ENCODE results near the gene CAP1.

DNA sequence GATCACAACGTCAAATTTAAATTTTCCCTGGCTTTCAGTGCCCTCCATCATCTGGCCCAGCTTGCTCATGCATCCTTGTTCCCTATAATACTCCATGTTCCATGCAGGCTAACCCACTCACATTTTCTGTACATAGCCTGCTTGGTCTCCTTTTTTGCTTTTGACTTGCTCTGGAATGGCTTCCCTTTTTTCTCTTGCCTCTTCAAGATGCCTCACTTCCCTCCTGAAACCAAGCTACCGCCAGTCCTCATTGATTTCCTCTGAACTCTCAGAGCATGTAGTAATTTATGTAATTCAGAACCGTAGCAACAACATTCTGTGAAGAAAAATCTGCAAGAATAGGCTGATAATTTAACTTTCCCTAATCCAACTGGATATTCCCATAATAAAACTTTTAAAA, 10.3 kb downstream of the CAP1 start:
- TF ChIP-seq, protein P1, sequence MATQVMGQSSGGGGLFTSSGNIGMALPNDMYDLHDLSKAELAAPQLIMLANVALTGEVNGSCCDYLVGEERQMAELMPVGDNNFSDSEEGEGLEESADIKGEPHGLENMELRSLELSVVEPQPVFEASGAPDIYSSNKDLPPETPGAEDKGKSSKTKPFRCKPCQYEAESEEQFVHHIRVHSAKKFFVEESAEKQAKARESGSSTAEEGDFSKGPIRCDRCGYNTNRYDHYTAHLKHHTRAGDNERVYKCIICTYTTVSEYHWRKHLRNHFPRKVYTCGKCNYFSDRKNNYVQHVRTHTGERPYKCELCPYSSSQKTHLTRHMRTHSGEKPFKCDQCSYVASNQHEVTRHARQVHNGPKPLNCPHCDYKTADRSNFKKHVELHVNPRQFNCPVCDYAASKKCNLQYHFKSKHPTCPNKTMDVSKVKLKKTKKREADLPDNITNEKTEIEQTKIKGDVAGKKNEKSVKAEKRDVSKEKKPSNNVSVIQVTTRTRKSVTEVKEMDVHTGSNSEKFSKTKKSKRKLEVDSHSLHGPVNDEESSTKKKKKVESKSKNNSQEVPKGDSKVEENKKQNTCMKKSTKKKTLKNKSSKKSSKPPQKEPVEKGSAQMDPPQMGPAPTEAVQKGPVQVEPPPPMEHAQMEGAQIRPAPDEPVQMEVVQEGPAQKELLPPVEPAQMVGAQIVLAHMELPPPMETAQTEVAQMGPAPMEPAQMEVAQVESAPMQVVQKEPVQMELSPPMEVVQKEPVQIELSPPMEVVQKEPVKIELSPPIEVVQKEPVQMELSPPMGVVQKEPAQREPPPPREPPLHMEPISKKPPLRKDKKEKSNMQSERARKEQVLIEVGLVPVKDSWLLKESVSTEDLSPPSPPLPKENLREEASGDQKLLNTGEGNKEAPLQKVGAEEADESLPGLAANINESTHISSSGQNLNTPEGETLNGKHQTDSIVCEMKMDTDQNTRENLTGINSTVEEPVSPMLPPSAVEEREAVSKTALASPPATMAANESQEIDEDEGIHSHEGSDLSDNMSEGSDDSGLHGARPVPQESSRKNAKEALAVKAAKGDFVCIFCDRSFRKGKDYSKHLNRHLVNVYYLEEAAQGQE (IDR thresholded peaks at IDR 0.05; ENCODE audit: low read depth): no peak
- TF ChIP-seq, protein P2, sequence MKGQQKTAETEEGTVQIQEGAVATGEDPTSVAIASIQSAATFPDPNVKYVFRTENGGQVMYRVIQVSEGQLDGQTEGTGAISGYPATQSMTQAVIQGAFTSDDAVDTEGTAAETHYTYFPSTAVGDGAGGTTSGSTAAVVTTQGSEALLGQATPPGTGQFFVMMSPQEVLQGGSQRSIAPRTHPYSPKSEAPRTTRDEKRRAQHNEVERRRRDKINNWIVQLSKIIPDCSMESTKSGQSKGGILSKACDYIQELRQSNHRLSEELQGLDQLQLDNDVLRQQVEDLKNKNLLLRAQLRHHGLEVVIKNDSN (IDR thresholded peaks at IDR 0.05): no peak
- no peak for TF ChIP-seq FOXM1 (IDR thresholded peaks at IDR 0.05; ENCODE audit: borderline replicate concordance, low read depth)
- TF ChIP-seq TAF1 (IDR thresholded peaks at IDR 0.05; ENCODE audit: low read depth): no peak
- TF ChIP-seq CEBPB (IDR thresholded peaks at IDR 0.05): no peak
- TF ChIP-seq TCF12 (IDR thresholded peaks at IDR 0.05; ENCODE audit: low read depth): no peak
- TF ChIP-seq EP300 (IDR thresholded peaks at IDR 0.05; ENCODE audit: borderline replicate concordance): no peak
- no peak for TF ChIP-seq NFIC (IDR thresholded peaks at IDR 0.05)
- TF ChIP-seq CREB1 (IDR thresholded peaks at IDR 0.05; ENCODE audit: low read depth): no peak
- no peak for TF ChIP-seq RAD21 (IDR thresholded peaks at IDR 0.05; ENCODE audit: low read depth)
- TF ChIP-seq EGR1 (IDR thresholded peaks at IDR 0.05): no peak

All from Ishikawa (cell line).